HEK293T (cell line): ENCODE measurements around the gene KCNE4.
"Not testable (repeated sequence)": the region's sequence is repeated elsewhere in the genome, so short reads cannot be mapped to it uniquely, and the experiment has no call there.

ENCODE experiments used
- CTCF ChIA-PET: fragments of 350-600 bp; formaldehyde crosslinking; extraction: SDS; loops from one replicate; lab custom pipeline; 2021; ENCODE audit warnings: antibody characterized with exemption, inconsistent platforms; lab: Yijun Ruan, JAX
- POLR2A ChIA-PET: fragments of 350-600 bp; formaldehyde crosslinking; extraction: SDS; loops from one replicate; lab custom pipeline; 2020; ENCODE audit warnings: antibody characterized with exemption, inconsistent platforms; lab: Yijun Ruan, JAX
- DNase-seq: peaks from one replicate; pipeline ENCODE4 v3.0.0; 2012; ENCODE audit warnings: mixed read lengths; ENCODE audit errors: extremely low spot score
- ARNT ChIP-seq: fragments of 450-650 bp; IDR thresholded peaks from 2 replicates; pipeline ENCODE4 v1.6.1; 2017; ENCODE audit warnings: mild to moderate bottlenecking
- BHLHE40 ChIP-seq: fragments of 450-650 bp; IDR thresholded peaks from 2 replicates; pipeline ENCODE4 v1.6.1; 2016; ENCODE audit warnings: mild to moderate bottlenecking, moderate library complexity, borderline replicate concordance
- CTBP1 ChIP-seq: fragments of 450-650 bp; IDR thresholded peaks from 2 replicates; pipeline ENCODE4 v1.6.1; 2016; ENCODE audit warnings: borderline replicate concordance
- ELF4 ChIP-seq: fragments of 450-650 bp; IDR thresholded peaks from 2 replicates; pipeline ENCODE4 v1.6.1; 2017; ENCODE audit warnings: antibody characterized with exemption
- FOXA1 ChIP-seq: fragments of 450-650 bp; IDR thresholded peaks from 2 replicates; pipeline ENCODE4 v1.6.1; 2016; ENCODE audit warnings: mild to moderate bottlenecking
- FOXK2 ChIP-seq: fragments of 450-650 bp; IDR thresholded peaks from 2 replicates; pipeline ENCODE4 v1.6.1; 2016; ENCODE audit warnings: mild to moderate bottlenecking
- FOXM1 ChIP-seq: fragments of 450-650 bp; IDR thresholded peaks from 2 replicates; pipeline ENCODE4 v1.6.1; 2017; ENCODE audit warnings: mild to moderate bottlenecking, borderline replicate concordance
- HDGF ChIP-seq: fragments of 450-650 bp; IDR thresholded peaks from 2 replicates; pipeline ENCODE4 v1.6.1; 2017; ENCODE audit warnings: antibody characterized with exemption, borderline replicate concordance
- L3MBTL2 ChIP-seq: fragments of 450-650 bp; conservative IDR thresholded peaks from 2 replicates; pipeline ENCODE4 v1.6.1; 2016; ENCODE audit warnings: mild to moderate bottlenecking
- LEF1 ChIP-seq: fragments of 450-650 bp; IDR thresholded peaks from 2 replicates; pipeline ENCODE4 v1.6.1; 2017; ENCODE audit warnings: mild to moderate bottlenecking, borderline replicate concordance
- NFRKB ChIP-seq: fragments of 450-650 bp; IDR thresholded peaks from 2 replicates; pipeline ENCODE4 v1.6.1; 2016; ENCODE audit warnings: mild to moderate bottlenecking, moderate library complexity
- PKNOX1 ChIP-seq: fragments of 450-650 bp; IDR thresholded peaks from 2 replicates; pipeline ENCODE4 v1.6.1; 2016
- SP1 ChIP-seq: fragments of 450-650 bp; IDR thresholded peaks from 2 replicates; pipeline ENCODE4 v1.6.1; 2017
- SUZ12 ChIP-seq: fragments of 450-650 bp; IDR thresholded peaks from 2 replicates; pipeline ENCODE4 v1.6.1; 2016; ENCODE audit warnings: mild to moderate bottlenecking
- TARDBP ChIP-seq: fragments of 450-650 bp; IDR thresholded peaks from 2 replicates; pipeline ENCODE4 v1.6.1; 2016
- ZNF384 ChIP-seq: fragments of 450-650 bp; IDR thresholded peaks from 2 replicates; pipeline ENCODE4 v1.6.1; 2016

KCNE4 gene

GRCh38 chr2:223075301-223076270, 23.6 kb downstream of the KCNE4 start:
- ChIA-PET POLR2A (no interaction called here), CTCF (interaction anchor here (0.6 kb wide), 1 partner anchor 1130 kb away, joined by 6 read pairs; no protein-coding TSS in a partner anchor)
- DNase-seq: no peak
- TF ChIP-seq LEF1 (no peak), FOXM1 (no peak), HDGF (no peak), SUZ12 (no peak), FOXK2 (no peak), CTBP1 (no peak)

- DNase-seq: no peak
- TF ChIP-seq LEF1: no peak
- no peak for TF ChIP-seq FOXM1
- TF ChIP-seq SUZ12: no peak
- no peak for TF ChIP-seq BHLHE40
- no peak for TF ChIP-seq NFRKB
- no peak for TF ChIP-seq L3MBTL2
- no peak for TF ChIP-seq ELF4
- TF ChIP-seq CTBP1: no peak
- TF ChIP-seq HDGF: no peak
- no peak for TF ChIP-seq ARNT
- no peak for TF ChIP-seq SP1
- ChIA-PET POLR2A (no interaction called here), CTCF (no interaction called here)
Measured at GRCh38 chr2:223076573-223076972, 24.6 kb downstream of the KCNE4 start.

GRCh38 chr2:223078482-223078881, 26.5 kb downstream of the KCNE4 start:
- CTCF ChIA-PET: interaction anchor here (0.7 kb wide), 1 partner anchor 545 kb away, joined by 3 read pairs; no protein-coding TSS in a partner anchor
- TF ChIP-seq FOXK2 (no peak), ZNF384 (no peak), ELF4 (no peak), BHLHE40 (no peak), HDGF (no peak), SUZ12 (no peak), LEF1 (no peak)
- POLR2A ChIA-PET: no interaction called here
- DNase-seq: no peak

- DNase-seq: no peak
- ChIA-PET CTCF (no interaction called here), POLR2A (no interaction called here)
- no peak for TF ChIP-seq L3MBTL2
- TF ChIP-seq FOXK2: no peak
- no peak for TF ChIP-seq FOXM1
Measured at GRCh38 chr2:223079378-223079777, 27.4 kb downstream of the KCNE4 start.

- DNase-seq: no peak
- ChIA-PET POLR2A (no interaction called here), CTCF (no interaction called here)
- TF ChIP-seq LEF1 (no peak), L3MBTL2 (no peak), CTBP1 (no peak)
Measured at GRCh38 chr2:223079925-223080324, 27.9 kb downstream of the KCNE4 start.

GRCh38 chr2:223080790-223081360, 28.9 kb downstream of the KCNE4 start:
- CTCF ChIA-PET: not testable (repeated sequence)

GRCh38 chr2:223081789-223082188, 29.8 kb downstream of the KCNE4 start:
- TF ChIP-seq CTBP1 (no peak), FOXK2 (no peak), NFRKB (no peak), SP1 (no peak), LEF1 (no peak), PKNOX1 (no peak), TARDBP (no peak), L3MBTL2 (no peak), FOXA1 (no peak), BHLHE40 (no peak), ZNF384 (no peak), FOXM1 (no peak), SUZ12 (no peak), ELF4 (no peak), HDGF (no peak)
- CTCF ChIA-PET: interaction anchor here (0.6 kb wide), 1 partner anchor 81 kb away, joined by 3 read pairs; no protein-coding TSS in a partner anchor
- POLR2A ChIA-PET: no interaction called here
- DNase-seq: no peak

More at GRCh38 chr2:223080790-223081360, 28.9 kb downstream of the KCNE4 start:
- POLR2A ChIA-PET, DNase-seq: not testable (repeated sequence)
